ENCODE measurements around the gene TTC6.
"Not testable (repeated sequence)": the region's sequence is repeated elsewhere in the genome, so short reads cannot be mapped to it uniquely, and the experiment has no call there.

The TTC6 gene, protein sequence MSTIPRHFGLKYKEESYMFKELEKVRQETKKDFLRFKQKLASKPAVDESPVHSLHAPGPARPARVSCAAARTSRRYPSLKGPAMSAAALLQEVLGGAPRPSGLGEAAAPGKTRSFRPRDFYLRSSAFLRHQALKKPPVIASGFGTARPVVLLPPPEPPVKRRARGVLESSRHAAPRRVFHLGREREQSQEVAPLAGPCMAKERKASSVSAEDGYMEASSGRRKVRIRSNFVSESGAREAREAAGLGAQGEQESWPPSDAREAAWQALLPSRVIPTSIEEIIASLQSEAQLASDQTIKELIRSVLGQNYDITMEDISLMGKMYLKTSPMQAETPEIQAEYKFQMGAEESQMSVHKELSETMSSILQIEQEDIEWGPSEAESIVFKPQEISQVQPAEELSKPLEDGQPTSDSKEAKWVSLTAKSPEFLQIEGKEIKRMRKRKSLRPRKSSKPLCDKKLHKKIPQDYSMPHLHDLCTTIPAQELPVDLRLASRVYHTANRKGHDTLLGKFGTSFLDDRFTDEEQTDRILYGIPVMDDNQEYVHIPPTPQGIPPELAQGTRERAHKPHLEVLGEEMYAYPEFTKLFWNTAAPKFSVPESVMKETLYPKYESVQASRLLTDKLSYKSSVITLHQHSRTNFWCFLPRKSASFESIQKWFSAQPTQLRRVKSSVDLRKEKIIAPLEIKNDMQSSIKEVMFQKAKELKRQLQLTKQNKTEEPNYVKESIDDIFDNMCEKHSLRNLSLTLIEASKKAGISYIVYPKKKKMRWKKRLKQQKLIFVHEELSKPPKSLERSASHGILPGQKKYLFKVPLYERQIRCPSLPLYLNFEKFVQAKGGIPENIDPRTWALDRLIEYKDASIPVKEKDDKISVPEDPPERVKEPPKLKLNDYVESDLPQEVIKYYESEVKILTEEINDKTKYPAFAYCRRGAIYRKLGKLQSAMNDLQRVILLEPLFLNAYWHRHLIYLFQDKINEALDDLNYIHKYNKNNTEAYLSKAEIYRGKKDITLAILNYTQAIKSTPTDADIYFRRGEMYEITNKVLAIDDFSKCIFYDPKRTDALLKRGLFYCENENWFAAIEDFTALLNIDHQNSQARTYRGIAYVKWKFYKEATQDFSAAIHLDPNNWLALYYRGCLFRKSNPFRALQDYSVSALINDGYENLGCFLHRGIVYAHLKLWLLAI (N-terminal part only)

DNA sequence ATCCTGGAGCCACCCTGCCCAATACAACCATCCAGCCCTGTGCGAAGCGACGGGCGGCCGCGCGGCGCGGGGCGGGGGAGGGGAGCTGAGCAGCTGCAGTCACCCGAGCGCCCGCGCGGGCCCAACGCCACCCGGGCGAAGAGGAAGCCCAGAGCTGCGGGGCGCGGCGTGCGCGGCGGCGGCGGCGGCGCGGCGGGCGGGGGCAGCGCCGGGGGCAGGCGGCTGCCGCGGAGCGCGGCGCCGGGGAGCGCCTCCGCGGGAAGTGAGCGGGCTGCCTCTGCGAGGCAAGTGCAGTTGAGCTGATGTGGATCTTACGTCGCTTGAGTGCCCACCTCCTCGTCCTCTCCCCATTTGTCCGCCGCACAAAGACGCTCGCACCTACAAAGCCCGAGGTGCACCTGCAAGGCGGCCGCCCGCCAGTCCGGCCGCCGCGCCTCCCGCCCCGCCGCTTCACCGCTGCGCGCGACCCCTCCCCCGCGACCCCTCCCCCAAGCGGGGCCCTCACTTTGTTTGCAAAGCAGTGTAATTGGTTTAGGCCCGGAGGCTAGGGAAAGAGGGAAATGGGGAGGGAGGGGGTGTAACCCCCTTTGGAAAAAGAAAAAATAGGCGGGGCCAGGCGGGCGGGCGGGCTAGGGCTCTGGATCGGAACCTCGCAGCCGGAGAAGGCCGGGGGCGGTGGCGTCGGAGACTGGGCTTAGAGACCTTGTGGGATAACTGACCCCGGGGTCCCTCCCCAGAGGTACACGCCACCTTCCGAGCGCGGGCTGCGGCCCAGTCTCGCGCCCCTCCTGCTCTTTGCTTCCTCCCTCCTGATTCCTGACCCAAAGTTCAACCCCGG is at the start of gene TTC6, which contains the start of gene FOXA1:
TSS of gene TTC6 (plus strand) at position 659 of the 838 bp plus-strand sequence. CDS start 26,436 bp downstream, outside the sequence.
TSS of gene FOXA1 (minus strand) at position 279 of the 838 bp plus-strand sequence. CDS start at position 2, 277 bp downstream.
- DNase-seq: no peak

DNA sequence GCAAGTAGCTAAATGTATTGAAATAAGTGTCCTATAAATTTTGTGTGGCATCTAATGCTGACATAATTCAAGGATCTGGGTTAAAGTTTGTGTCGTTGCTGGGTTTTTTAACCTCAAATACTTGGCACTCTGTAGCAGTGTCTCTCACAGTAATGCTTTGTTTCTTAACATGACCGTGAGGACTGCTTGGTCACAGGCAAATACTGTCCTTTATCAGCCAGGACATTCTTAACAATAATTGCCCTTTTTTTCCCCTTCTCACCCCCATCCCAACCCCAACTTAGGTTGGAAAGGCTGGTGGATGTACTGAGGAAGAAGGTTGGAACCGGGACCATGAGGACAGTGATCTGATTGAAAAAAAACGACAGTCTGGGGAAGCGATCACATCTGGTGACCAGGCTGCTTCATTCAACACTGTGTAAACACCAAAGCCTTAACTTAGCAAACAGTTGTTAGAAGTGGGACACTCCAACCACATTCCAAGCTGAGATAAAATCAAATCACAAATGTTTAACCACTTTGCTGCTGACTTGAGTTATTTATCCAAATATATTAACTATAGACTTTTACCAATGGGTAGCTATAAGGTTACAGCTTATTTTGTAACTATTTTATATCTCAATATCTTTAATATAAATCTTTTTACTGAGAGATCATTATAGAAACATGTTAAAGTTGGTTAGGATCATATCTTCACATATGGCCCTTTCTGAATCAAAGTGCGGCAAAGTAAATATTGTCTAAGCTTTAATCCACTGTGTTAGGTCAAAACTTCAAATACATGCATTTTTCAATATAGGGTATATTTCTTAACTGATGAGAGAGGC is 48.6 kb upstream of the TTC6 start:
- no peak for DNase-seq

DNA sequence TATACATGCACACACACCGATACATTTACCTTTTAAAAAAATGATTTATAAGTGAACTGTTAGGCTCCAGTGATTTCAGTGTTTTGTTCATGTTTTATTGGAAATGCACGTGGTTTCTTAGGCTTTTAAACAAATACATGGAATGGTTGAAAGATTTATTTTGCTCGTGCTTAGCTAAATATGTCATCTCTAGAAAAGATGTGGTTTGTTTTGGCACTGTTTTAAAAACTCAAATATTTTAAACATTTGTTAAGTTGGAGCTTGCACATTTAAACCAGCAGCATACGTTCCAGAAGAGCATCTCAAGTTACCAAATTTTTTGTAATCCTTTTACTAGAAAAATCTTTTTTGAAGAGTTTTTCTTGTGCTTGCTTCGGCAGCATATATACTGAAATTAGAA is 44.9 kb upstream of the TTC6 start:
- DNase-seq: no peak

DNA sequence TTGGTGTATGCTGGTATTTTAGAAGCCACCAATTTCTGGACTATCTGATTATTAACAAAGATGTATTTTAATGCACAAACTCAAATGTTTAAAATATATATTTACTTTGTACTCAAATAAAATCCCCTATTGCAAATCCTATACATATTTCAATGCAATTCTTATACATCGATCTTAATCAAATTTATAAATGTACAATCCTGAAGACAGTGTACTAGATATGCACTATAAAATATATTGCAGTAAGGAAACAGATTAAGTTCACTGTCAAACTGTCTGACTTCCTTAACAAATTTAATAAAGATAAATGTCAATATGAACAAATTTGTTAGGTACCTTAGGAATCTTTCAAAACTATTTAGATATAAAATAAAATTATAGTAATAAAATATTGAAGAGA is 44.3 kb upstream of the TTC6 start:
- no peak for DNase-seq

DNA sequence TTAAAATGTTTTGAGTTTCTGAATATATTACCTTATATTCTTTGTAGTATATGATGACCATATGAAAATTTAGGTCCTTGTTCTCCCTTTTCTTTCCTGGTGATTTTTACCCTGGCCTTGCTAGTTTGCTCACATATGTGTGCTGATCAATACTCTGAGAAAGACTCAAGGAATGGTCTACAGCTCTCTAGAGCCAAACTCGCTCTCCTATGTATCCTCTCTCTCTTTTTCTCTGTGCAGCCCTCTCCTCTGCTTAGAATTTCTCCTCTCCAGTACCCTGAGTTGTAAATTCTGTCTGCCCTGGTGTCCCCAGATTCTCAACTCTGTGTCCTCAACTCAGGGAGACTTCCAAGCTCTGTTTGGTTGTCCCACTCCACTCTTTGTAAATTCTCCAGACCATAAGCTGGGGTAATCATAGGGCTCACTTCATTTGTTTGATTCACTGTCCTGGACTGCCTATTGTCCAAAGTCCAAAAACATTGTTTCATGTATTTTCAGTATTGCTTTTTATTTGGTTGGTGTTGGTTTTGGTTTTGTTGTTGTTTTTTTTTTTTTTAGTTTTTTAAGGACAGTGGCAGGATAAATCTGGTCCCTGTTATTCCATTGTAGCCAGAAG is 41.4 kb upstream of the TTC6 start:
- no peak for DNase-seq

DNA sequence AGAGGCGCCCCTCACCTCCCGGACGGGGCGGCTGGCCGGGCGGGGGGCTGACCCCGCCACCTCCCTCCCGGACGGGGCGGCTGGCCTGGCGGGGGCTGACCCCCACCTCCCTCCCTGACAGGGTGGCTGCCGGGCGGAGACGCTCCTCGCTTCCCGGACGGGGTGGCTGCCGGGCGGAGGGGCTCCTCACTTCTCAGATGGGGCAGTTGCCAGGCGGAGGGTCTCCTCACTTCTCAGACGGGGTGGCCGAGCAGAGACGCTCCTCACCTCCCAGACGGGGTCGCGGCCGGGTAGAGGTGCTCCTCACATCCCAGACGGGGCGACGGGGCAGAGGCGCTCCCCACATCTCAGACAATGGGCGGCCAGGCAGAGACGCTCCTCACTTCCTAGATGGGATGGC is 39.8 kb upstream of the TTC6 start:
- not testable (repeated sequence) for DNase-seq

DNA sequence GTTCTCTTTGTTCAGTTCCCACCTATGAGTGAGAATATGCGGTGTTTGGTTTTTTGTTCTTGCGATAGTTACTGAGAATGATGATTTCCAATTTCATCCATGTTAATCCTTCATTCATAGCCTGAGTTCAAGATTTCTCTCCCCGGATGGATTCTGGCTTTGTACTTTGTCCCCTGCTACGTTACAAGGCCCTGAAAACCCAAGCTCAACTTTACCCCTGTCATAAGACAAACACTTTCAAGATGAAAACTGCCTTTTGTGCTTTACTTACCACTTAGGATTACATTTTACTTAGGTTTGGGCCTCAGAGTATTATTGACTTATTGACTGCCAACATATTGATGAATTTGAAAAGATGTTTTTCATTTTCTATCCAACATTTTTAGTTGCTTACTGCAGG is 36.7 kb upstream of the TTC6 start:
- DNase-seq: no peak

DNA sequence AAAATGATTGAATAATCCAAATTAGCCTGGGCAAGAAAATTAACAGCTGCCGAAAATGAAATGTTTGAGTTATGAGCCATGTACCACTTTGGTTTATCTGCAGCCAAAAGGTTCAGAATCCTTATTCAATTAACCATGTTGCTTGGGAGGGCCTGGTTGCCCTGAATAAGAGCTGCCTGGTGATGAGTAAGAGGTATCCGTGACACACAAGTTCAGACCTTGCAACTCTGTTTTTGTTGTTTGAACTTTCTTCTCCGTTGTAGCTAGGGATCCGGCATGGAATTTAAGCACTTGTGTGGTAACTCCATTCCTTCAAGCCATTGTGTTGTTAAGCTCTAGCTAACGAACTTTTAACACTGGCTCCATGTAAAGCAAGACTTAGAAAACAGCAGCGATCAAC is 36.0 kb upstream of the TTC6 start:
- no peak for DNase-seq

DNA sequence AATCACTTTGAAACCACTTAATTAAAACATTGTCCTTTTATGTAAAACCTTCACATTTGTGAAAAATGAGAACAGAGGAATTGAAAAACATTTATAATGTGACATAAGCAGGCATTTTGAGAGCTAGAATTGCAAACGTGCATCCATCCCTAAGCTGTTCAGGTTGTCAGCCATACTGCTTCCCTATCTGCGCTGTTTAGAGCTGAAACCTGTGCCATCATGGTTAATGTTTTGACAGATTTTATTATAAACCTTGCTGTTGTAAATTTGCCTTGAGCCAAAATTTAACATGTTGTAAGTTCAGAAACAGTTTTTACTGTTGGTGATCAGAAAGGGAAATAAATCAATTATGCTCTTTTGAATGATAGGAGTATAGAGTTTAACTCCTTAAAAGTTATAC is 32.2 kb upstream of the TTC6 start:
- no peak for DNase-seq

DNA sequence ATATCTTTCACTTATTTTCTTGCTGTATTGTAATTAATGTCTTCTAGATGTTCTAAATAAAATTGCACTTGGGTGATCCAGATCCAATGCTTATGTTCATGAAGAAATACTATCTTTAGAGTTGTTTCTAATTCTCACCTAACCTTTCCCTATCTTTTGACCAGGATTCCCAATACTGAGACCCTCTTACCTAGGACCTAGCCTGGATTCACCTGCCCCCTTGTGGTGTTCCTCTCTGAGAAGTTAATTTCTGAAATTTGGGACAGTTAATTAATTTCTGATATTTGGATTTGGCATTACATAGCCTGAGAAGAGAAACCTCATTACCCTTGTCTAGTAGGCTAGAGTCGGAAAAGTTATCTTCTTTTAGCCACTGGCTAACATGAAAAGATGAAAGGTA is 29.9 kb upstream of the TTC6 start:
- DNase-seq: no peak

DNA sequence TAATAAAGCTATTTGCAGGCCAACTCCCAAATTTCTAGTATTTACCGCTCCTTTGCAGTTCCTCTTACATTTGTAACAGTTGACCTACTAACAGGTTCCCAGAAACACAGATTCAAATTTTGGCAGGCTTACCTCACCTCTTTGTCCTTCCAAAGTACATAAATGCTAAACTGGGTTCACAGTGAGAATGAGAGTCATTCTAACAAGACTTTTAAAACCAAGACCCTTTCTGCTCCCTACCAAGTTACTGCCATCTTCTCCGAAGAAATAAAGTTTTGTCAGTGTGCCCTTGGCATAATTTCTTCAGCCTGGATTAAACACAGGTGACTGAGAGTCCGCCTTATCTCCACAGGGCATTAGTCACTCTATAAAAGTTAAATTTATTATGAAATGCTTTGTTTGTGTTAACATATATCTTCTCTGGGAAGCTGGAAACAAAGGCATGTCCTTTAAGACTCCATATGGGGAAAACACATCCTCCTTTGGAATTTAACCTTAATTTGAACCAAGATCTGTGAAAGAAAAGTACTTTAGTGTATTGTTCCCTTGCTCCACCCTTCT is 28.5 kb upstream of the TTC6 start:
- no peak for DNase-seq

DNA sequence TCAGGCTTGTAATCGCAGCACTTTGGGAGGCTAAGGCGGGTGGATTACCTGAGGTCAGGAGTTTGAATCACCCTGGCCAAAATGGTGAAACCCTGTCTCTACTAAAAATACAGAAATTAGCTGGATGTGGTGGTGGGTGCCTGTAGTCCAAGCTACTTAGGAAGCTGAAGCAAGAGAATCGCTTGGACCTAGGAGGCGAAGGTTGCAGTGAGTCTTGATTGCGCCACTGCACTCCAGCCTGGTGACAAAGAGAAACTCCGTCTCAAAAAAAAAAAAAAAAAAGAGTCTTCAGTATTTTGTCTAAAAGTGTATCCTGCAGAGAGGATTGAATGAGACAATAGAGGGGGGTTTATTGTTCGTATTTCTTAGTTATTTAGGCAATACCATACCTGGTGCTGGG is 25.7 kb upstream of the TTC6 start:
- no peak for DNase-seq

DNA sequence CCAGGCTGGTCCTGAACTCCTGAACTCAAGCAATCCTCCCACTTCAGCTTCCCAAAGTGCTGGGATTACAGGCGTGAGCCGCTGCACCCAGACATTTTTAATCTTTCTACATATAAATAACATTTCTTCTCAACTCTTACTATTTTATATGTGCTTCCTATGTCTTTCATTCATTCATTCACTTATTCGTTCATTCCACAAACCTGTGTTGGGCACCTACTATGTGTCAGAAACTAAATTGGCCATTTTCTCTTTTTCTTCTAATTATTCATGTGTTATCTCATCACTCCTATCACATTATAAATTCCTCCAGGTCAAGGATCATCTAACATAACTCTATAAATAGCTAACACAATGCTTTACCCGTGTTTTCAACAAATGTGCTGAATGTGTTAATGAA is 24.0 kb upstream of the TTC6 start:
- no peak for DNase-seq

DNA sequence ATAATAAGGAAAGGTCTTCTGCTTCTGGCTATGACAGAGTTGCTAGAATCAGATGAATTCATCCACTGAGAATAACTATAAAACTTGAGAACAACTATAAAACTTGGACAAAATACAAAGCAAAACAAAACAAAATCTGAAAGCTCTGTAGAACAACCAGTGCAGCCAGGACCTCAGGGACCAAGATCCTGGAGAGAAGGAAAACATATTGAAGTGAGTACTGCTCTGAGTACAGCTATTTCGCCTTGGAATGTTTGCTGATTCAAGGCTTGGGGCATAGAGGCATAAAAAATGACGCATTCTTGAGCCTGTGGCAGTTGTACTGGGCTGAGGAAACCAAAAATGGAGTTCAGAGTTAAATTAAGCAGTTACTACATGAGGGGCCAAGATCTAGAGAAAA is 22.1 kb upstream of the TTC6 start:
- DNase-seq: no peak

DNA sequence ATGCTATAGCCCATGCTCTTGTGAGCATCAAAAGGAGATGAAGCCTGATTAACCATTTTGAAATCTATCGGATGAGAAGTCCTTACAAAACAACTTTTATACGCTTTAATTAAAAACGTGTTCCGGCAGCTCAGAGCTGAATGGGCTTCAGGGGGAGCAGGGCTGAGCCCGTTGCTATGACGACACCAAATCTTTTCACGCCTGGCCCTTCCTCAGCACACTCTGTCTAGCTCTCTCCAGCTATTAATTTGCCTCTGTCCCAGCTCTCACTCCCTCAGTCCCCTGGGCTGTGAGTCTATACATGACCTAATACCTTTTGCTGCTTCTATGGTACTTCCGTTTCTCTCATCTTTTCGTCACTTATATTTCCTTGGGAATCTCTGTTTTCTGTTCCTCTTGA is 16.2 kb upstream of the TTC6 start:
- no peak for DNase-seq

DNA sequence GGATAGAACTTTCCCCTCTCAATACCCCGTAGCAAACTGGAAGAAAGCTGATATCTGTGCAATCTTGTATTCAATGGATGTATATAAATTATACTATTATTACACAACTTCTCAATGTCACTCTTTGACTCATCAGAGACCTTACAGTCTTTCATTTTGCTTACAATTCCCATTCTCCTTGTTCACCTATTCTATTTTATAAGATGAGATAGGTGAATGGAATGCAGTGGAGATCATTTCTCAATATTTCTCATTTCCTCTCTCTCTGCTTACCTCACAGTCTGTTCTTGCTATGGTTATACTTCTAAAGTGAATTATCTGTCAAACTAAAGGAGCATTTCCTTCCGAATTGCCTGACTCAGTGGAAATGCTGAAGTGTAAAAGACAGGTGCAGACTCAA is 15.3 kb upstream of the TTC6 start:
- no peak for DNase-seq

DNA sequence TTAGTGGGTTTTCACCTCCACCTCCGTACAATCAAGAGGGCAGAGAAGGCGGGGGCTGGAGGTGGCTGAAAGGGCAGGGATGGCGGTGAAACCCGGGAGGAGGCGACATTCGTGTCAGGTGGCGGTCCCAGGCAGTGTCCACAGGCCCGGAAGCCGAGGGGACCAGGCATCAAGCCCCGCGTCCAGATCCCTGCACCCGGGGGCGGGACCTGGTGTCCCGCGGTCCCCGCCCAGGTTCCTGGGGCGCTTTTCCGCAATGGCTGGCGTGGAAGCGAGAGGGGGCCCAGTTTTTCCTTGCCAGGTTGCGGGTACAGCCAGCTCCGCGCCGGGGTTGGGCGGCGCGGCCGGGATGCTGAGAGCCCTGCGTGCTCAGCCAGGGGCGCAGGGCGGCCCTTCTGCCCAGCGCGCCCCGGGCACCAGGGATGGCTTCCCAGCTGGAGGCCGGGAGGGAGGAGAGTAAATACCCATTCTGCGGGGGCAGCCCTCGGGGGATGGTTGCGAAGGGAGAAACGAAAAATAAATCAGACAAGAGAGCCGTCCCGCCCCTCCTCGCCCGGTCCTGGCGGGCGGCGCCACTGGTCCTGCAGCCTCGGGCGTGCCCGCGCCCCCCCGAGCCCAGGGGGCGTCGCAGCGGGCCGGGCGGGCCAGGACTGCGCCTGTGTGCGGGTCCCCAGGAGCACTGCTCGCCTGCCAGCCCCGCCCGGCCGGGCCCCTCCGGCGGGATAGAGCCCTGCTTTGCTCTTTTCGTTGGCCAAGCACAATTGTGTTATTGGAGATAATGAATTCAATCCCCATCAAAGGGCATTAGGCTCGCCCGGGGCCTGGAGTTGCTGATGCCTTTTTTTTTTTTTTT is 11.8 kb upstream of the TTC6 start:
- DNase-seq: no peak
